GM21381 (cell line): Measurements from ENCODE around the gene TAS2R5.
"Not testable (repeated sequence)": the region's sequence is repeated elsewhere in the genome, so short reads cannot be mapped to it uniquely, and the experiment has no call there.

ENCODE experiments used
- ATAC-seq: cut with Tn5 transposase; IDR thresholded peaks from one replicate; pipeline ENCODE4 v1.9.1; 2021; ENCODE audit warnings: mild to moderate bottlenecking, moderate library complexity; ENCODE audit not compliant: unreplicated experiment

The TAS2R5 gene

GRCh38 chr7:141789917-141790316, at the start of gene TAS2R5:
Gene TAS2R5, plus strand, starts transcription at chr7:141790217. Its CDS starts 145 bp downstream, at chr7:141790362.
- no peak for ATAC-seq

GRCh38 chr7:141742229-141742628, 47.8 kb upstream of the TAS2R5 start:
- no peak for ATAC-seq

- no peak for ATAC-seq
Observed at GRCh38 chr7:141744131-141744530, 45.9 kb upstream of the TAS2R5 start.

- no peak for ATAC-seq
Observed at GRCh38 chr7:141748396-141748795, 41.6 kb upstream of the TAS2R5 start.

- ATAC-seq: not testable (repeated sequence)
Observed at GRCh38 chr7:141751904-141752303, 38.1 kb upstream of the TAS2R5 start.

- ATAC-seq: no peak
Observed at GRCh38 chr7:141752634-141753033, 37.4 kb upstream of the TAS2R5 start.

- ATAC-seq: no peak
Observed at GRCh38 chr7:141754939-141755338, 35.1 kb upstream of the TAS2R5 start.

- no peak for ATAC-seq
Observed at GRCh38 chr7:141763797-141764196, 26.2 kb upstream of the TAS2R5 start, which contains the start of gene TAS2R3. Gene TAS2R3, plus strand, starts transcription at chr7:141764097. Its CDS starts 62 bp downstream, at chr7:141764159.

- ATAC-seq: not testable (repeated sequence)
Observed at GRCh38 chr7:141770083-141770583, 19.9 kb upstream of the TAS2R5 start.

GRCh38 chr7:141776374-141776773, 13.6 kb upstream of the TAS2R5 start, which contains the start of gene TAS2R4:
Gene TAS2R4, plus strand, starts transcription at chr7:141776674. Its CDS starts 1,815 bp downstream, at chr7:141778489.
- no peak for ATAC-seq

- no peak for ATAC-seq
Observed at GRCh38 chr7:141785706-141786552, 4.1 kb upstream of the TAS2R5 start.

- no peak for ATAC-seq
Observed at GRCh38 chr7:141788296-141788695, 1.7 kb upstream of the TAS2R5 start.

GRCh38 chr7:141792526-141792925, 2.5 kb downstream of the TAS2R5 start:
- no peak for ATAC-seq

GRCh38 chr7:141820067-141820466, 30.1 kb downstream of the TAS2R5 start:
- no peak for ATAC-seq

GRCh38 chr7:141822432-141822831, 32.4 kb downstream of the TAS2R5 start:
- not testable (repeated sequence) for ATAC-seq

- no peak for ATAC-seq
Observed at GRCh38 chr7:141837683-141838082, 47.7 kb downstream of the TAS2R5 start.

GRCh38 chr7:141838581-141838980, 48.6 kb downstream of the TAS2R5 start:
- ATAC-seq: no peak

GRCh38 chr7:141839256-141839655, 49.2 kb downstream of the TAS2R5 start:
- no peak for ATAC-seq

GRCh38 chr7:141840708-141841107, 50.7 kb downstream of the TAS2R5 start:
- ATAC-seq: no peak
